ENCODE measurements around the gene KCNN2.
A peak's percentile ranks its signal among the peaks of the same experiment; 100 is the strongest.

Gene KCNN2

GRCh38 chr5:114361724-114362196 is at the start of gene KCNN2:
TSS of gene KCNN2 (plus strand) at chr5:114362070. CDS start at chr5:114362140, 70 bp downstream.
- H3K4me3 Mint-ChIP-seq, result peak within 1 kb of the TSS; percentile 38
- H3K36me3 Mint-ChIP-seq, result no peaks in the 10 kb centered on the region
- H3K27me3 Mint-ChIP-seq, result peaks cover 46% of the 10 kb centered on the region
- H3K4me1 Mint-ChIP-seq, result peaks cover 4% of the 10 kb centered on the region
- CTCF ChIA-PET, result no interaction called here
- H3K27ac Mint-ChIP-seq, result no peak within 1 kb of the TSS
- no peak for DNase-seq
- H3K9me3 Mint-ChIP-seq, result no peaks in the 10 kb centered on the region

DNA sequence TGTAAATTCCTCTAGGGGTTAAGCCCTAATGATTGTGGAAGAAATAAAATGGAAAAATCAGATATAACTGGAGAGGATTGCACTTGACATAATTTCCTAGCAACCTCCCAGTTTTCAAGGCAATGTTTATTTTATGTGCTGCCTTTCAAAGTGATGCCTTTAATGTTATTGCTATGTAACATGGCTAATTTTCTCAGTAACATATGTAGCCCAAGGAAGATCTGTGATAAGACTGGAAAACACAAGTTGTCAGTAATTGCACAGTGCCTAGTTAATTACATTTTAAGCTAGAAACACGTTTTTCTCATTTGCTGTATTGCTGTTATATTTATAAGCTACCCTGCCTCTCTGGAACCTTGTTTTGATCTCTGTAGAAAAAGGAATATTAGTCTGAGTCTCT is 49.2 kb upstream of the KCNN2 start:
- H3K4me3 Mint-ChIP-seq, result no peak overlapping the region
- CTCF ChIA-PET, result no interaction called here
- no peaks in the 10 kb centered on the region for H3K36me3 Mint-ChIP-seq
- no peaks in the 10 kb centered on the region for H3K4me1 Mint-ChIP-seq
- H3K27ac Mint-ChIP-seq, result no peak overlapping the region
- H3K9me3 Mint-ChIP-seq, result no peaks in the 10 kb centered on the region
- DNase-seq, result no peak
- H3K27me3 Mint-ChIP-seq, result no peaks in the 10 kb centered on the region

DNA sequence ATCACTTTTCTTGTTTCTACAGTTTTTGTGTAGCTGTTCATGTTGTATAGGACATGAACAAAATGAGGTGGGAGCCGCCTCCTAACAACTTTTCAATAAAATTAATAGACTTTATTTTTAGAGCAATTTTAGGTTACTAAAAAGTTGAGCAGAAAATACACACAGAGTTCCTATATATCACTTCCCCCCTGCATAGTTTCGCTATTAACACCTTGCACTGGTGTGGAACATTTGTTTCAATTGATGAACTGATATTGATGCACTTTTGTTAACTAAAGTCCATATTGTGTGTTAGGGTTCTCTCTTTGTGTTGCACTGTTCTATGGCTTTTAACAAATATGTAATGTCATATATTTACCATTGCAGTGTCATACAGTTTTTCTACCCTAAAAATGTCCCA is 47.8 kb upstream of the KCNN2 start:
- H3K36me3 Mint-ChIP-seq, result no peaks in the 10 kb centered on the region
- H3K27ac Mint-ChIP-seq, result no peak overlapping the region
- CTCF ChIA-PET, result no interaction called here
- H3K27me3 Mint-ChIP-seq, result no peaks in the 10 kb centered on the region
- H3K4me1 Mint-ChIP-seq, result no peaks in the 10 kb centered on the region
- no peaks in the 10 kb centered on the region for H3K9me3 Mint-ChIP-seq
- DNase-seq, result no peak
- no peak overlapping the region for H3K4me3 Mint-ChIP-seq

DNA sequence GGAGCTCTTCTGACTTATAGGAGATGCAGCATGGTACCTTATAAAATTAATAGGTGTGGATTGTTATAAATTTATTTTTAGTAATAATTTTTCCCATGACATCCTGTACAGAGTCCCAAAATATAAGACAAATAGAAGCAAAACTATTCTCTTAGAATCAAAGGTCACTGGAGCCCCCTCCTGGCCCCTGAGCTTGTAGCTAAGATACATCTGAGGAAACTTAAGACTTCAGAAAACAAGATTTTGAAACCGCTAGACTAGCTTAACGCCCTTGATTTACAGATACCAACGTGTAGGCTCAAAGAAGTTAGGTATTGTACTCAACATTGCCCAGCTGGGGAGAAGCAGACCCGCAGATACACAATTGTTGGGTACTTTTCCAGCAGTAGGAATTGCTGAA is 45.7 kb upstream of the KCNN2 start:
- no peak for DNase-seq
- no peak overlapping the region for H3K4me3 Mint-ChIP-seq
- H3K4me1 Mint-ChIP-seq, result no peaks in the 10 kb centered on the region
- no peaks in the 10 kb centered on the region for H3K36me3 Mint-ChIP-seq
- CTCF ChIA-PET, result no interaction called here
- no peaks in the 10 kb centered on the region for H3K27me3 Mint-ChIP-seq
- no peak overlapping the region for H3K27ac Mint-ChIP-seq
- no peaks in the 10 kb centered on the region for H3K9me3 Mint-ChIP-seq

- DNase-seq, result no peak
- Mint-ChIP-seq H3K4me3 (no peak overlapping the region), H3K27ac (no peak overlapping the region), H3K9me3 (no peaks in the 10 kb centered on the region), H3K4me1 (no peaks in the 10 kb centered on the region), H3K36me3 (no peaks in the 10 kb centered on the region), H3K27me3 (no peaks in the 10 kb centered on the region)
- CTCF ChIA-PET, result no interaction called here
Measured at GRCh38 chr5:114317751-114318150, 44.1 kb upstream of the KCNN2 start.

GRCh38 chr5:114319236-114319635 is 42.6 kb upstream of the KCNN2 start:
- no peak overlapping the region for H3K27ac Mint-ChIP-seq
- H3K27me3 Mint-ChIP-seq, result no peaks in the 10 kb centered on the region
- H3K36me3 Mint-ChIP-seq, result no peaks in the 10 kb centered on the region
- CTCF ChIA-PET, result no interaction called here
- H3K4me1 Mint-ChIP-seq, result no peaks in the 10 kb centered on the region
- H3K4me3 Mint-ChIP-seq, result no peak overlapping the region
- no peaks in the 10 kb centered on the region for H3K9me3 Mint-ChIP-seq
- no peak for DNase-seq

- no peaks in the 10 kb centered on the region for H3K36me3 Mint-ChIP-seq
- no peaks in the 10 kb centered on the region for H3K27me3 Mint-ChIP-seq
- CTCF ChIA-PET, result no interaction called here
- no peak overlapping the region for H3K27ac Mint-ChIP-seq
- no peak overlapping the region for H3K4me3 Mint-ChIP-seq
- no peak for DNase-seq
- H3K4me1 Mint-ChIP-seq, result no peaks in the 10 kb centered on the region
- no peaks in the 10 kb centered on the region for H3K9me3 Mint-ChIP-seq
Measured at GRCh38 chr5:114319821-114320220, 42.0 kb upstream of the KCNN2 start.

- Mint-ChIP-seq H3K36me3 (no peaks in the 10 kb centered on the region), H3K27ac (no peak overlapping the region), H3K27me3 (no peaks in the 10 kb centered on the region), H3K9me3 (no peaks in the 10 kb centered on the region), H3K4me1 (no peaks in the 10 kb centered on the region), H3K4me3 (no peak overlapping the region)
- CTCF ChIA-PET, result no interaction called here
- DNase-seq, result no peak
Measured at GRCh38 chr5:114324282-114324681, 37.6 kb upstream of the KCNN2 start.

- Mint-ChIP-seq H3K4me1 (no peaks in the 10 kb centered on the region), H3K4me3 (no peak overlapping the region), H3K27me3 (no peaks in the 10 kb centered on the region), H3K9me3 (no peaks in the 10 kb centered on the region), H3K27ac (no peak overlapping the region), H3K36me3 (no peaks in the 10 kb centered on the region)
- CTCF ChIA-PET, result no interaction called here
- no peak for DNase-seq
Measured at GRCh38 chr5:114325541-114325940, 36.3 kb upstream of the KCNN2 start.

DNA sequence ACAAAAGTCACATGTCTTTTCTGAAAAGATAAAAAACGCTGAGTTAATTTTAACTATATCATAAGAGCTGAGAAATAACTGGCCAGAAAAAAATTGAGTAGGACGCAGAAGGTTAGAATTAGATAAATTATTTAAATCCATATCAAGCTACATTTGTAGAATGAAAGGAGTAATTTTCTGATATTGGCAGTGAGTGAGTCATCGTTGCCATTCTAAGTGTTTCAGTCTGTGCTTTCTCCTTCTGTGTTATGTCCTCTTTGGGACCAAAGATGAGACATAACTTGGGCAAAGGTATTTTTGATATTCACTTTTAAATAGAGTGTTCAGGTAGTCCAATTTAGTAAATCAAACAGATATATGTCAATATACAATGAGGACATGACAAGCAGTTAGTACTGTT is 34.4 kb upstream of the KCNN2 start:
- no peak for DNase-seq
- no peak overlapping the region for H3K27ac Mint-ChIP-seq
- CTCF ChIA-PET, result no interaction called here
- H3K27me3 Mint-ChIP-seq, result no peaks in the 10 kb centered on the region
- H3K9me3 Mint-ChIP-seq, result no peaks in the 10 kb centered on the region
- H3K4me1 Mint-ChIP-seq, result no peaks in the 10 kb centered on the region
- no peak overlapping the region for H3K4me3 Mint-ChIP-seq
- no peaks in the 10 kb centered on the region for H3K36me3 Mint-ChIP-seq

DNA sequence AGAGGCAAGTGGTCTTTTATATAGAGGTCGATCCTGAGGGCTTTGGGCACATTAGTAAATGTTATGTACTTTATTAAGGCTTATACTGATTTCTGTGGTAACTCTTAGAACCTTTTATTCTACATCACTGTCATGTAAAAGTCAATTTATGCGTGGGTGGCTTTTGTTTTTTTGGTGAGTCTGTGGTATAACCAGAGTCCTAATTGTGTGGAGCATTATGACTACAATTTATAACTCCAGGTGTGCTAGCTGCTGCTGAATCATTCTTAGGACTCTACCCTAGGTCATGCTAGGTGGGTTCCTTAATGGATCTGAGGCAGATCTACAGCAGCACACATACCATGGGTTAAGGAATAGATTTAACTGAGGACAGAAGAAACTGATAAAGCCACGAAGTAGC is 33.9 kb upstream of the KCNN2 start:
- H3K27me3 Mint-ChIP-seq, result no peaks in the 10 kb centered on the region
- H3K4me1 Mint-ChIP-seq, result no peaks in the 10 kb centered on the region
- H3K27ac Mint-ChIP-seq, result no peak overlapping the region
- no peak overlapping the region for H3K4me3 Mint-ChIP-seq
- no peaks in the 10 kb centered on the region for H3K36me3 Mint-ChIP-seq
- CTCF ChIA-PET, result no interaction called here
- no peaks in the 10 kb centered on the region for H3K9me3 Mint-ChIP-seq
- DNase-seq, result no peak

GRCh38 chr5:114330916-114331531 is 30.8 kb upstream of the KCNN2 start:
- H3K4me3 Mint-ChIP-seq, result no peak overlapping the region
- H3K27ac Mint-ChIP-seq, result no peak overlapping the region
- DNase-seq, result no peak
- H3K4me1 Mint-ChIP-seq, result no peaks in the 10 kb centered on the region
- H3K36me3 Mint-ChIP-seq, result no peaks in the 10 kb centered on the region
- no peaks in the 10 kb centered on the region for H3K27me3 Mint-ChIP-seq
- no peaks in the 10 kb centered on the region for H3K9me3 Mint-ChIP-seq
- CTCF ChIA-PET, result no interaction called here

DNA sequence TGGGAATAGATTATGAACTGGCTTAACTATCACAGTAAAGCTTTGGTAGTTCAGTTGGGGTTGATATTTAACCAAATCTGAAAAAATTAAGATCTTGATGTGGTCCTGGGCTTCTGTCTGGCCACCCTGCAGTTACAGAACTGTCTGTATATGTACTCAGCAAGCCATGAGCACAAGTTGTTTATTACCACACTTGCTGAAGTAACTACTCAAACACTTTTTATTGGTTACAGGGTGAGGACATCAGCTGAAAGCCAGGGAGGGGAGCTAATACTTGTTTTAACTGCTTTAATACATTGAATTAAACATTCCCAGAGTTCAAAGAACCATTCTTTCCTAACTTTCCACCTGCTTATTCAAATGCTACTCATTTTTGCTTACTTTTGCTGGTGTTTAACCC is 29.4 kb upstream of the KCNN2 start:
- Mint-ChIP-seq H3K4me3 (no peak overlapping the region), H3K4me1 (no peaks in the 10 kb centered on the region), H3K27ac (no peak overlapping the region)

GRCh38 chr5:114332925-114333324 is 28.9 kb upstream of the KCNN2 start:
- CTCF ChIA-PET, result no interaction called here
- no peaks in the 10 kb centered on the region for H3K27me3 Mint-ChIP-seq
- no peak for DNase-seq
- no peaks in the 10 kb centered on the region for H3K9me3 Mint-ChIP-seq
- H3K36me3 Mint-ChIP-seq, result no peaks in the 10 kb centered on the region
- H3K27ac Mint-ChIP-seq, result no peak overlapping the region
- no peak overlapping the region for H3K4me3 Mint-ChIP-seq
- H3K4me1 Mint-ChIP-seq, result no peaks in the 10 kb centered on the region

More for the DNA sequence above, 29.4 kb upstream of the KCNN2 start:
- Mint-ChIP-seq H3K27me3 (no peaks in the 10 kb centered on the region), H3K36me3 (no peaks in the 10 kb centered on the region), H3K9me3 (no peaks in the 10 kb centered on the region)
- DNase-seq, result no peak
- CTCF ChIA-PET, result no interaction called here

DNA sequence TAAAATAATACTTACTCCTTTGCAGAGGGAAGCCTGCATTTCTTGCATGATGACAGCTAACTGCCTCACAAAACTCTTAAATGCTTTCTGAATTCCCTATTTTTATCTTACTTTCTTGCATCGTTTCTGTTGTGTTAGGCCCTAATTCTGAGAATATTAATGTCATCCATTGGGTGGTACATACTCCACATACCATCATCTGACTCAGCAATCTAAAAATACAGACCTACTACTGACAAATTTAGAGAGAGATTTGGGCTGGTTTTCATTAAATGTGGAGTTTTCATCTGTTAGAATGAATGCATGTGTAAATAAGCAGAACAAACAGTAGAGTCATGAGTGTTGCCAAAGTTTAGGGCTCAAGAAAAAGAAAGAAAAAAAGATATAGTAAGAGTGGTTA is 26.5 kb upstream of the KCNN2 start:
- Mint-ChIP-seq H3K4me3 (no peak overlapping the region), H3K4me1 (no peaks in the 10 kb centered on the region), H3K36me3 (no peaks in the 10 kb centered on the region), H3K9me3 (peaks cover 4% of the 10 kb centered on the region), H3K27me3 (no peaks in the 10 kb centered on the region), H3K27ac (no peak overlapping the region)
- no peak for DNase-seq
- CTCF ChIA-PET, result no interaction called here

- CTCF ChIA-PET, result no interaction called here
- no peak for DNase-seq
- no peaks in the 10 kb centered on the region for H3K4me1 Mint-ChIP-seq
- H3K9me3 Mint-ChIP-seq, result peaks cover 4% of the 10 kb centered on the region
- no peaks in the 10 kb centered on the region for H3K36me3 Mint-ChIP-seq
- H3K27ac Mint-ChIP-seq, result no peak overlapping the region
- no peak overlapping the region for H3K4me3 Mint-ChIP-seq
- H3K27me3 Mint-ChIP-seq, result no peaks in the 10 kb centered on the region
Measured at GRCh38 chr5:114339108-114339507, 22.8 kb upstream of the KCNN2 start.
